ENCODE results near the gene HPSE2. TPM values are rescaled to one million over a fixed set of nuclear protein-coding genes. Genes with fewer than 3 reads are reported as not detected.

Gene HPSE2
- total RNA-seq, 1 experiment from 2014 or later, result 0.20 TPM

DNA sequence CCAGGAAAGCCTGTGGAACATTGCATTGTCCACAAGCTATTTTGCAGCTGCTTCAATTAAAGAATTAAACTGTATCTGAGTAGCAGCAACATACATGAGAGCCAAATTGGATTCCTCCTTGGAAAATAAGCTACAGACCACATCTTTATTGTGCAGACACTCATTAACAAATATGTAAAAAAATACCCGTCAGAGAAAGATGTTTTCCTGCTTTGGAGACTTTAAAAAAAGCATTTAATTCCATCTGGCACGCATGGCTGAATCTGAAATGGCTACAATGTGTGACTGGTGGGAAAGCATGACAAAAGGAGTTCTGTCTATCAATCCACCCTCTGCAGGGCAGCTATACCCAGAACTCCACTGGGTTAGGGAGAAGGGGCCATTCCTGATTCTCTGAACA is 715.8 kb downstream of the HPSE2 start:
- Mint-ChIP-seq H3K36me3 (ENCODE audit: insufficient read depth in 1 of 3, low read depth in 3 of 3) (no peaks in the 10 kb centered on the region; a peak in 1 of 7 replicates), H3K9me3 (peaks cover 2% of the 10 kb centered on the region in 2 experiments; a peak in 3 of 5 replicates), H3K27ac (no peak overlapping the region), H3K4me1 (0 out of 4 replicates have a peak, but pooled peaks cover 0 to 3% of the 10 kb centered on the region in 2 experiments), H3K4me3 (no peak overlapping the region), H3K27me3 (ENCODE audit: low read depth) (no peaks in the 10 kb centered on the region)
- H3K4ac ChIP-seq (ENCODE audit: low read depth, low read length), result no peak overlapping the region
- no peak overlapping the region for H3T11ph ChIP-seq (ENCODE audit: low read length)
- H4K91ac ChIP-seq (ENCODE audit: insufficient read length, low read depth, low read length), result no peak overlapping the region
- no peak overlapping the region for H3K9ac ChIP-seq (ENCODE audit: extremely low read depth, insufficient read length, low read length)
- DNase-seq, result no peak
- no peaks in the 10 kb centered on the region for H3K9me3 ChIP-seq (ENCODE audit: control insufficient read depth, low read depth, low read length)
- no peak overlapping the region for H4K5ac ChIP-seq (ENCODE audit: insufficient read length, low read depth, low read length)
- H3K56ac ChIP-seq (ENCODE audit: insufficient read length, low read depth, low read length), result no peak overlapping the region
- TF ChIP-seq, protein P1, sequence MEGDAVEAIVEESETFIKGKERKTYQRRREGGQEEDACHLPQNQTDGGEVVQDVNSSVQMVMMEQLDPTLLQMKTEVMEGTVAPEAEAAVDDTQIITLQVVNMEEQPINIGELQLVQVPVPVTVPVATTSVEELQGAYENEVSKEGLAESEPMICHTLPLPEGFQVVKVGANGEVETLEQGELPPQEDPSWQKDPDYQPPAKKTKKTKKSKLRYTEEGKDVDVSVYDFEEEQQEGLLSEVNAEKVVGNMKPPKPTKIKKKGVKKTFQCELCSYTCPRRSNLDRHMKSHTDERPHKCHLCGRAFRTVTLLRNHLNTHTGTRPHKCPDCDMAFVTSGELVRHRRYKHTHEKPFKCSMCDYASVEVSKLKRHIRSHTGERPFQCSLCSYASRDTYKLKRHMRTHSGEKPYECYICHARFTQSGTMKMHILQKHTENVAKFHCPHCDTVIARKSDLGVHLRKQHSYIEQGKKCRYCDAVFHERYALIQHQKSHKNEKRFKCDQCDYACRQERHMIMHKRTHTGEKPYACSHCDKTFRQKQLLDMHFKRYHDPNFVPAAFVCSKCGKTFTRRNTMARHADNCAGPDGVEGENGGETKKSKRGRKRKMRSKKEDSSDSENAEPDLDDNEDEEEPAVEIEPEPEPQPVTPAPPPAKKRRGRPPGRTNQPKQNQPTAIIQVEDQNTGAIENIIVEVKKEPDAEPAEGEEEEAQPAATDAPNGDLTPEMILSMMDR (conservative IDR thresholded peaks at IDR 0.05), result no peak
- H2BK15ac ChIP-seq (ENCODE audit: low read depth, low read length), result no peak overlapping the region
- H3K4me2 ChIP-seq (ENCODE audit: insufficient read depth, insufficient read length, low read length), result no peak overlapping the region
- no peaks in the 10 kb centered on the region for H3K27me3 ChIP-seq (ENCODE audit: insufficient read depth, low read length)
- no peak overlapping the region for H2AFZ ChIP-seq (ENCODE audit: low read length)
- H3K14ac ChIP-seq (ENCODE audit: insufficient read depth, low read length), result no peak overlapping the region
- no peak overlapping the region for H2BK20ac ChIP-seq (ENCODE audit: low read depth, low read length, poor library complexity, severe bottlenecking)
- no peak overlapping the region for H3K18ac ChIP-seq (ENCODE audit: insufficient read length, low read depth, low read length)
- H3K23ac ChIP-seq (ENCODE audit: insufficient read length, low read depth, low read length), result no peak overlapping the region
- no peak overlapping the region for H2BK120ac ChIP-seq (ENCODE audit: low read depth, low read length, poor library complexity, severe bottlenecking)
- no peak overlapping the region for H2BK12ac ChIP-seq (ENCODE audit: insufficient read length, low read depth, low read length)
- no peak overlapping the region for H2BK5ac ChIP-seq (ENCODE audit: insufficient read length, low read length)
- no peaks in the 10 kb centered on the region for H4K20me1 ChIP-seq (ENCODE audit: control insufficient read depth, insufficient read depth, insufficient read length)
- H2AK5ac ChIP-seq (ENCODE audit: insufficient read length, low read length), result no peak overlapping the region
- no peak overlapping the region for H4K8ac ChIP-seq (replicated peaks; ENCODE audit: insufficient read length, low read depth, low read length)
- no peaks in the 10 kb centered on the region for H3K79me2 ChIP-seq (ENCODE audit: insufficient read depth, low read length)
- no peaks in the 10 kb centered on the region for H3K23me2 ChIP-seq (ENCODE audit: insufficient read length, low read depth, low read length, poor library complexity, severe bottlenecking)
- no CpG with 5 or more reads among the region's 2 CpGs for WGBS (ENCODE audit: extremely low coverage, insufficient read length, low lambda C conversion rate)
- no peaks in the 10 kb centered on the region for H3K79me1 ChIP-seq (ENCODE audit: insufficient read depth, low read depth, low read length, poor library complexity, severe bottlenecking)
- H3K4me1 ChIP-seq (ENCODE audit: insufficient read depth, low read length), result no peaks in the 10 kb centered on the region
- H3K27ac ChIP-seq (ENCODE audit: insufficient read length, low read depth, low read length), result no peak overlapping the region
